HK-2 (cell line): Measurements from ENCODE around the gene TMED8.

Experiments
- DNase-seq: peaks from one replicate; pipeline ENCODE4 v3.0.0-alpha.2; 2018; ENCODE audit not compliant: unreplicated experiment

TMED8 gene

DNA sequence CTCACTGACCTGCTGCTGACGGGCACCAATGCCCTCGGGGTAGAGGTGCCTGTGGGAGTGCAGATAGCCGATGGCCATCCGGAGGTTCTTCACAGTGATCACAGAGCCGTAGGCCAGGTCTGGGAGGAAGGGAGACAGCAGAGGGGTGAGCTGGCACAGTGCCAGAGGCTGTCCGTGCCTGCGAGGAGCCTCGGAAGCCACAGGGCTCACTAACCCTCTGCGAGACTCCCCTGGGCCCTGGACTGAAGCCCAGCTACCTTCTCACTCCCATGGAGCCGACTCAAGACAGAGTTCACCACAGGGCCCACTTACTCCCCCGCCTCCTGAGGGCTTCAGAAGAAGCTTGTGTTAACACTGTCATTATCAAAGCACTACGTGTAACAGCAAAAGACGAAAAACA is 80.7 kb downstream of the TMED8 start:
- DNase-seq = no peak

DNA sequence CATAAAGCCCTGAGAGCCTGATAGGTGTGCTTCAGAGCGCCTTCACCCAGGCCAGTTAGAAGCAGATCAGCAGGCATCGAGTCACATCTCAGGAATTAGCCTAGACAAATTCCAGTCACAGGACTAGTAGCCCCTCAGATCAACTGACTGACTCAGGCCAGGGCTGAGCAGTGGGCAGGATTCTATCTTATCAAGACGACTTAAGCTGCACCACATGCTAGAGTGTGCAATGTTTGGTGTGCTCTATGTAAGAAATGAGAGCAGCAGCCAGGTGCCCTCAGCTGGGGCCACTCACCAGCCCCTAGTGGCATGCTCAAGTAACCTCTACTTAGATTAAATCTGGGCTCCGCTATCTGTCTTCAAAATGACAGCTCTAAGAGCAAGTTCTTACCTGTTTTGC is 86.2 kb downstream of the TMED8 start:
- peak; percentile 50 for DNase-seq

DNA sequence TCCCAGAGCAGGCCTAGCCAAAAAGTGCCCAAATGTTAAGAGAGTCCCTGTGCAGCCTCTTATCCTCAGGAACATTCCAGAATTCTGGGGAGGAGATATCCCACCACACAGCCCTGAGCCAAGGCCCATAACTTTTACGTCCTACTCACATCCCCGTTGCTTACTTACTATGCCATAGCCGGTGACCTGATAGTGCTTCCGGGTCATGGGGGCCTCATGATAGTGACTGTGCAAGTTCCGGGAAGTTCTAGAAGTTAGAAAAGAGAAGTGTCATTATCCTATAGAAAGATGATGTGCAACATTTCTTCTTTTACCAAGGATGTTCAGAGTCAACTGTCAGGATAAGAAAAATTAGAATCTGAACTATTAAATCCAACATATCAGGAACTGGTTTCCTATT is 90.3 kb downstream of the TMED8 start:
- DNase-seq = no peak
